Activated CD4-positive, alpha-beta memory T cell treated with anti-CD3 and anti-CD28 coated beads for 36 hours (primary cell): ENCODE results near the gene LILRA6. TPM values are rescaled to one million over a fixed set of nuclear protein-coding genes. Genes with fewer than 3 reads are reported as not detected.
"Not testable (repeated sequence)": the region's sequence is repeated elsewhere in the genome, so short reads cannot be mapped to it uniquely, and the experiment has no call there.

Source experiments
- CTCF ChIA-PET: fragments of 350-600 bp; sonication (Branson Sonifier 250); formaldehyde crosslinking; loops from one replicate; lab custom pipeline; 2021; ENCODE audit warnings: antibody characterized with exemption, inconsistent platforms; lab: Charles Lee
- POLR2A ChIA-PET: fragments of 350-600 bp; sonication (Branson Sonifier 250); formaldehyde crosslinking; loops from one replicate; lab custom pipeline; 2021; ENCODE audit warnings: antibody characterized with exemption; lab: Charles Lee
- DNase-seq: peaks from one replicate; pipeline ENCODE4 v3.0.0-alpha.2; 2020
- H3K27ac Mint-ChIP-seq: one replicate; pipeline ENCODE4 v1.8.0; 2021; ENCODE audit warnings: mixed read lengths
- H3K27me3 Mint-ChIP-seq: one replicate; pipeline ENCODE4 v1.8.0; 2021; ENCODE audit warnings: mixed read lengths
- H3K36me3 Mint-ChIP-seq: one replicate; pipeline ENCODE4 v1.8.0; 2021; ENCODE audit warnings: mixed read lengths
- H3K4me1 Mint-ChIP-seq: one replicate; pipeline ENCODE4 v1.8.0; 2021; ENCODE audit warnings: low read depth, mixed read lengths
- H3K4me3 Mint-ChIP-seq: one replicate; pipeline ENCODE4 v1.8.0; 2021; ENCODE audit warnings: mild to moderate bottlenecking, mixed read lengths
- H3K9me3 Mint-ChIP-seq: one replicate; pipeline ENCODE4 v1.8.0; 2021; ENCODE audit warnings: mixed read lengths
- intact Hi-C: fragments of 100-400 bp; cut with micrococcal nuclease; formaldehyde crosslinking; loops from one replicate; pipeline ENCODE4 v1.15.1; 2023
- total RNA-seq, 2 experiments: library from RNA; stranded (reverse); gene quantifications; one replicate each; pipeline ENCODE4 v1.2.3, GENCODE V29; 2021

LILRA6 gene
- total RNA-seq, 2 experiments from 2014 or later: 0.26 TPM; not detected in 1

DNA sequence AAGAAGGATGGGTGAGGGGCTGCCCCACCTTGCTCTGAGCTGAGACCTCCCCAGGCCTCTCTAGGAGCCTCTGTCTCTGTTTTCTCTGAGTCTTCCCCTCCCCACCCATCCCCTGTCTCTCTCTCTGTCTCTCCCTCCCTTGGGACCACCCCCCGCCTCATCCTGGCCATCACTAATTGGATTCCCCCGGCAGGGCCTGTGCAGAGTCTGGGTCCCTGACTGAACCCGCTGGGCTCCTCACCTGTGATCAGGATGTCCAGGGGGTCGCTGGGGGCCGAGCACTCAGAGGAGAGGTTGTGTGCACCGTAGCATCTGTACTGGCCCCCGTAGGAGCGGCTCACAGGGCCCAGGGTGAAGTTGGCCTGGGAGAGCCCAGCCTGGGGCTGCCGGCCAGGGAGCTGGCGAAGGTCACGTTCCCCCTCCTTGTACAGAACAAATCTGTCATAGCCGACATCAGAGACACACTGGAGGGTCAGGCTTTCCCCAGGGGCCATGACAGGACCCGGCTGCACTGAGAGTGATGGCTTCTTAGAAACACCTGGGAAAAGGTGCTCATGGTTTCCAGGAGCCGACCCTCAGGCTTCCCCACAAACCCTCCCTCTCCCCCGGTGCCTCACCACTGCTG lies 36.1 kb upstream of the LILRA6 start:
- DNase-seq, H3K27ac Mint-ChIP-seq, H3K4me1 Mint-ChIP-seq, H3K4me3 Mint-ChIP-seq, intact Hi-C loops, H3K9me3 Mint-ChIP-seq, H3K36me3 Mint-ChIP-seq, POLR2A ChIA-PET: not testable (repeated sequence)
- H3K27me3 Mint-ChIP-seq: peaks cover 50% of the 10 kb centered on the region
- CTCF ChIA-PET: interaction anchor here (1.1 kb wide), 1 partner anchor 12 kb away, joined by 3 read pairs; no protein-coding TSS in a partner anchor

- DNase-seq, H3K36me3 Mint-ChIP-seq, intact Hi-C loops, POLR2A ChIA-PET, H3K9me3 Mint-ChIP-seq, H3K27ac Mint-ChIP-seq, H3K4me3 Mint-ChIP-seq: not testable (repeated sequence)
- CTCF ChIA-PET: interaction anchor here (1.1 kb wide), 1 partner anchor 12 kb away, joined by 3 read pairs; no protein-coding TSS in a partner anchor
- H3K27me3 Mint-ChIP-seq: peaks cover 50% of the 10 kb centered on the region
- H3K4me1 Mint-ChIP-seq: peaks cover 11% of the 10 kb centered on the region
Measured at GRCh38 chr19:54278056-54278455, 35.5 kb upstream of the LILRA6 start.

GRCh38 chr19:54277111-54277615 lies 34.6 kb upstream of the LILRA6 start:
- Mint-ChIP-seq H3K4me1 (peaks cover 11% of the 10 kb centered on the region), H3K27me3 (peaks cover 46% of the 10 kb centered on the region)
- CTCF ChIA-PET, POLR2A ChIA-PET, DNase-seq, H3K27ac Mint-ChIP-seq, H3K9me3 Mint-ChIP-seq, H3K4me3 Mint-ChIP-seq, H3K36me3 Mint-ChIP-seq, intact Hi-C loops: not testable (repeated sequence)

GRCh38 chr19:54275951-54276350 lies 33.4 kb upstream of the LILRA6 start:
- Mint-ChIP-seq H3K36me3 (no peaks in the 10 kb centered on the region), H3K4me1 (peaks cover 11% of the 10 kb centered on the region)
- POLR2A ChIA-PET: no interaction called here

DNA sequence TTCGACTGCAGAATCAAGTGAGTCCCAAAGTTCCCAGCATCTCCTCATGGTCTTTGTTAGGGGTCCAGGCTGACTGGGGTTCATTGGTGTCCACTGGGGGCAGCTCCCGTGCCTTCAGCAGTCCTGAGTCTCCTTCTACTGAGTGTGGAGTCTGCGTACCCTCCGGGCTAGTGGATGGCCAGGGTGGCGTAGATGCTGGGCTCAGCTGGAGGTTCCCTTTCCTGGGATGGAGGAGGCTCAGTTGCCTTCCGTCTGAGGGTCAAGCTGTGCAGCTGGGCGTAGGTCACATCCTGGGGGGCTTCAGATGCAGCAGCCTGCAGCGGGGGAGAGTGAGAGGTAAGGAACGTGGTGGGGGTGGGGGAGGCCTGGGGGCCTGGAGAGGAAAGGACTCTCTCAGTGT lies 31.9 kb upstream of the LILRA6 start:
- CTCF ChIA-PET, H3K27ac Mint-ChIP-seq, H3K36me3 Mint-ChIP-seq, DNase-seq, POLR2A ChIA-PET, H3K9me3 Mint-ChIP-seq, intact Hi-C loops, H3K4me3 Mint-ChIP-seq: not testable (repeated sequence)
- H3K27me3 Mint-ChIP-seq: peaks cover 30% of the 10 kb centered on the region
- peaks cover 11% of the 10 kb centered on the region for H3K4me1 Mint-ChIP-seq

More at GRCh38 chr19:54275951-54276350, 33.4 kb upstream of the LILRA6 start:
- H3K9me3 Mint-ChIP-seq: no peaks in the 10 kb centered on the region
- H3K27me3 Mint-ChIP-seq: peaks cover 36% of the 10 kb centered on the region
- H3K4me3 Mint-ChIP-seq: no peak overlapping the region
- DNase-seq: no peak
- CTCF ChIA-PET: no interaction called here
- intact Hi-C loops: no loop called here
- no peak overlapping the region for H3K27ac Mint-ChIP-seq

- H3K4me1 Mint-ChIP-seq: peaks cover 11% of the 10 kb centered on the region
- H3K36me3 Mint-ChIP-seq: no peaks in the 10 kb centered on the region
- intact Hi-C loops: no loop called here
- no peak overlapping the region for H3K4me3 Mint-ChIP-seq
- no peak overlapping the region for H3K27ac Mint-ChIP-seq
- H3K9me3 Mint-ChIP-seq: no peaks in the 10 kb centered on the region
- ChIA-PET CTCF (no interaction called here), POLR2A (no interaction called here)
- DNase-seq: no peak
- peaks cover 26% of the 10 kb centered on the region for H3K27me3 Mint-ChIP-seq
Measured at GRCh38 chr19:54273821-54274220, 31.2 kb upstream of the LILRA6 start.

DNA sequence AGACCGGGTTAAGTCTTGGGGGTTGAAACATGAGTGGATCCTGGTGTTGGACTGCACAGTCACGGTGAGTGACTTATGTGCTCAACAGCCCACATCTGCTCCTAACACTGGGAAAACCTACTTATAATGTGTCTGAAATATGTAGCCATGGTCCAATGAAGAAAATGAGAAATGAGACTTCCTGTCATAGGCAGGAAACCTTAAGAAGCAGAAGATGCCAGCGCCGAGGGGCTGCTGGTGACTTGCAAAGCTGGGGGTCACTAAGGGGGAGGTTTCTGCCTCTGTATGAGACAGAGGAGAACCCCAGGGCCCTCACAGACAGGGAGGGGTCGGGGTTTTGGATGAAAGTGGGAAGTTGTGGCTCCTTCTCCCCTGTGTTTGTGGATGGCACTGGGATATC lies 29.6 kb upstream of the LILRA6 start:
- CTCF ChIA-PET, H3K36me3 Mint-ChIP-seq, H3K4me3 Mint-ChIP-seq, intact Hi-C loops, H3K27ac Mint-ChIP-seq, POLR2A ChIA-PET, H3K9me3 Mint-ChIP-seq, DNase-seq: not testable (repeated sequence)
- peaks cover 11% of the 10 kb centered on the region for H3K4me1 Mint-ChIP-seq
- H3K27me3 Mint-ChIP-seq: peaks cover 35% of the 10 kb centered on the region

DNA sequence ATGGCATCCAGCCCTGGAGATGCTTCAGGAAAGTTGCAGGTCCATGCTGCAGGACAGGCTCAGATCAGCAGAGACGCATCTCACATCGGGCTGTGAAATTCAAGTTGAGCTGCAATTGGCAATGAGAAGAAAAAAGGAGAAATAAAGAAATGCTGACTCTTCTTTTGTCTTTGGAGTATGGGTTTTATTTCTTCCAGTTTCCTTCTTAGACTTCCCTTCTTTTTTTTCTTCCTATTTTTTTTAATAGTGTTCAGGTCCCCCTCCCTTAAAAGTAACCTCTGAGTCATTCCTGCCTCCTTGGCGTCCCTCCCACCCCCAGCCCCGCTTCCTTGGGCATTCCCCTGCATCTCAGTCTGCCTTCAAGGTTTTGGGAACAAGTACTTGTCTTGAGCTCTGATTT lies 29.0 kb upstream of the LILRA6 start:
- intact Hi-C loops, H3K27ac Mint-ChIP-seq, H3K4me3 Mint-ChIP-seq, H3K36me3 Mint-ChIP-seq, DNase-seq, POLR2A ChIA-PET, CTCF ChIA-PET, H3K9me3 Mint-ChIP-seq: not testable (repeated sequence)
- Mint-ChIP-seq H3K27me3 (peaks cover 31% of the 10 kb centered on the region), H3K4me1 (peaks cover 11% of the 10 kb centered on the region)

DNA sequence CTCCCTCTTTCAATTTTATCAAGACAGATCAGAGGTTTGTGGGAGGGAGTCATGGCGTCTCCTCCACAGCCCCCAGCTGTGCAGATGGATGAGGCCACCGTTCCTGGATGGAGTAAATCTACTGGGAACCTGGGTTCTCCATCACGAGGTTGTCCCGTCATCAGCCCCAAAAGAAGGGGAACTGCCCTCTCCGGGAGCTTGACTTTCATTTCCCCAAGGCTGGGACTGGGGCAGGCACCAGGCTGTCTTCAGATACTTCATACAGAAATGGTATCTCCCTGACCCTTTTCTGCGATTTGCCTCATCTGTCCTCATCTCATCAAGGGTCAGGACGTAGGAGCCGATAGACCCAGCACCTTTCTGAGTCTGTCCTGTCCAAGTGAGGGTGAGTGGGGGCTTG lies 28.5 kb upstream of the LILRA6 start:
- Mint-ChIP-seq H3K27me3 (peaks cover 28% of the 10 kb centered on the region), H3K27ac (no peak overlapping the region), H3K9me3 (no peaks in the 10 kb centered on the region), H3K4me3 (no peak overlapping the region), H3K4me1 (peaks cover 11% of the 10 kb centered on the region), H3K36me3 (no peaks in the 10 kb centered on the region)
- ChIA-PET CTCF (no interaction called here), POLR2A (no interaction called here)
- intact Hi-C loops: no loop called here
- DNase-seq: no peak

- CTCF ChIA-PET: no interaction called here
- Mint-ChIP-seq H3K4me1 (peaks cover 4% of the 10 kb centered on the region), H3K36me3 (no peaks in the 10 kb centered on the region), H3K4me3 (no peak overlapping the region), H3K9me3 (no peaks in the 10 kb centered on the region), H3K27me3 (peaks cover 35% of the 10 kb centered on the region), H3K27ac (no peak overlapping the region)
- no peak for DNase-seq
- POLR2A ChIA-PET: no interaction called here
- intact Hi-C loops: no loop called here
Measured at GRCh38 chr19:54268936-54269335, 26.3 kb upstream of the LILRA6 start.

- H3K9me3 Mint-ChIP-seq: no peaks in the 10 kb centered on the region
- intact Hi-C loops: no loop called here
- H3K4me1 Mint-ChIP-seq: no peaks in the 10 kb centered on the region
- DNase-seq: peak; percentile 84
- ChIA-PET CTCF (interaction anchor here (0.6 to 3.2 kb wide), 36 partner anchors 9 to 155 kb away, joined by 3 to 27 read pairs (median 4); partner anchors contain the start of genes CNOT3, LILRB5, MBOAT7 and TMC4), POLR2A (interaction anchor here (0.8 kb wide), 1 partner anchor 93 kb away, joined by 3 read pairs; the partner anchor contains the start of gene TMC4)
- no peaks in the 10 kb centered on the region for H3K36me3 Mint-ChIP-seq
- H3K27me3 Mint-ChIP-seq: peaks cover 29% of the 10 kb centered on the region
- H3K27ac Mint-ChIP-seq: no peak overlapping the region
- H3K4me3 Mint-ChIP-seq: no peak overlapping the region
Measured at GRCh38 chr19:54266133-54266532, 23.5 kb upstream of the LILRA6 start.

DNA sequence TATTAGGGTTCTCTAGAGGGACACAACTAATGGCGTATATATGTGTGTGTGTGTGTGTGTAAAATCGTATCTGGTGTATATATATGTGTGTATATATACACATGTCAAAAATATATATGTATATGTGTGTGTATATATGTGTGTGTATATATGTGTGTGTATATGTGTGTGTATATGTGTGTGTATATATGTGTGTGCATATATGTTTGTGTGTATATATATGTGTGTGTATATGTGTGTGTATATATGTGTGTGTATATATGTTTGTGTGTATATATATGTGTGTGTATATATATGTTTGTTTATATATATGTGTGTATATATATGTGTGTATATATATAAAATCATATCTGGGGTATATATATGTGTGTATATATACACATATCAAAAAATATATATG lies 19.9 kb upstream of the LILRA6 start:
- peaks cover 15% of the 10 kb centered on the region for H3K27me3 Mint-ChIP-seq
- no peak overlapping the region for H3K27ac Mint-ChIP-seq
- ChIA-PET CTCF (interaction anchor here (0.9 kb wide), 1 partner anchor 12 kb away, joined by 3 read pairs; no protein-coding TSS in a partner anchor), POLR2A (no interaction called here)
- no peak for DNase-seq
- no peaks in the 10 kb centered on the region for H3K9me3 Mint-ChIP-seq
- no peak overlapping the region for H3K4me3 Mint-ChIP-seq
- no peaks in the 10 kb centered on the region for H3K36me3 Mint-ChIP-seq
- no peaks in the 10 kb centered on the region for H3K4me1 Mint-ChIP-seq
- intact Hi-C loops: no loop called here

DNA sequence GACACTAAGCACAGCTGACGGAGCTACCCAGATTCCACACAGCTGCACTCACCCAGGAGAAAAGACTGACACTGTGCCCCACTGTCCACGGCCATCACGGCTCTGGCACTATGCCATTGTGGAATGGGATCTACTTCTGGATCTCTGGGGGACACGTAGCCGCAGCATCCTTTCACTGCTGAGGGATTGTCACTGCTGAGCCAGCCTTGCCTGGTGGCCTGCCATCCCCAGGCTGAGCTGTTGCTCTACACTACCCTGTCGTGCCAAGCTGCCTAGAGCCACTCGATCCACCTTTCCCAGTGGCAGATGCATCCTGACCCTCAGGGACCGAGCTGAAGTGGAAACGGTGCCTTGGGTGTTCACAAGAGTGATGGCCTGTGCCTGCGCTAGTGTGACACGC lies 19.5 kb upstream of the LILRA6 start:
- peaks cover 17% of the 10 kb centered on the region for H3K27me3 Mint-ChIP-seq
- H3K9me3 Mint-ChIP-seq: no peaks in the 10 kb centered on the region
- intact Hi-C loops: no loop called here
- no peak overlapping the region for H3K27ac Mint-ChIP-seq
- H3K36me3 Mint-ChIP-seq: no peaks in the 10 kb centered on the region
- POLR2A ChIA-PET: no interaction called here
- H3K4me1 Mint-ChIP-seq: no peaks in the 10 kb centered on the region
- no peak for DNase-seq
- CTCF ChIA-PET: interaction anchor here (0.9 kb wide), 1 partner anchor 12 kb away, joined by 3 read pairs; no protein-coding TSS in a partner anchor
- no peak overlapping the region for H3K4me3 Mint-ChIP-seq
